Measurements from ENCODE around the gene AK4. TPM values are rescaled to one million over a fixed set of nuclear protein-coding genes. Genes with fewer than 3 reads are reported as not detected.

Gene AK4
- total RNA-seq, 1 experiment from 2014 or later, result 5.5 TPM

DNA sequence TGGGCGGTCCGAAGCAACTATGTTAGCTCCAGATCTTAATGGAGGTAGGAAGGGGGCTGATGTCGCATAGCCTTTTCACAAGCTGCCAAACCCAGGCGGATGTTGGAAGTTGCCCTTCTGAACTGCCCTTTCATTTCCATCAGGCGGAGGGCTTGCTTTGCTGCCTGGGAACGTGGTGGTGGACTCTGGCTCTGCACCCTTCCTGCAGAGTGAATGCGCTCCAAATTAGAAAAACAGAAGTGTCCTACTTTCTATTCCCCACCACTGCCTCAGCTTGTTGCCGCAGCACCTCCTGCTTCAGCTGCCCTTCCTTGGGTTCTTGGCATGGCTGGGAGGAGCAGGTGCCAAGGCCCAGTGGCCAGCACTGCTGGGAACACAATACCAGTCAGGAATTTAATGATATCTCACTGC is 60.6 kb downstream of the AK4 start:
- ChIA-PET POLR2A (ENCODE audit: low non-redundant PET) (no interaction called here), CTCF (interaction anchor here (0.6 to 0.8 kb wide), 2 partner anchors 9 to 146 kb away, joined by 3 read pairs; no protein-coding TSS in a partner anchor)
- intact Hi-C loops (cut with micrococcal nuclease; ENCODE audit: unreplicated experiment), result loop anchor here (10.0 kb wide), 1 partner anchor 384 kb away; no protein-coding TSS in a partner anchor
- no peaks in the 10 kb centered on the region for H3K27me3 ChIP-seq (replicated peaks; ENCODE audit: insufficient read depth, low read depth, low read length, poor library complexity)
- BruUV-seq (replicated peaks), result no TSS peak
- TF ChIP-seq, protein P1, sequence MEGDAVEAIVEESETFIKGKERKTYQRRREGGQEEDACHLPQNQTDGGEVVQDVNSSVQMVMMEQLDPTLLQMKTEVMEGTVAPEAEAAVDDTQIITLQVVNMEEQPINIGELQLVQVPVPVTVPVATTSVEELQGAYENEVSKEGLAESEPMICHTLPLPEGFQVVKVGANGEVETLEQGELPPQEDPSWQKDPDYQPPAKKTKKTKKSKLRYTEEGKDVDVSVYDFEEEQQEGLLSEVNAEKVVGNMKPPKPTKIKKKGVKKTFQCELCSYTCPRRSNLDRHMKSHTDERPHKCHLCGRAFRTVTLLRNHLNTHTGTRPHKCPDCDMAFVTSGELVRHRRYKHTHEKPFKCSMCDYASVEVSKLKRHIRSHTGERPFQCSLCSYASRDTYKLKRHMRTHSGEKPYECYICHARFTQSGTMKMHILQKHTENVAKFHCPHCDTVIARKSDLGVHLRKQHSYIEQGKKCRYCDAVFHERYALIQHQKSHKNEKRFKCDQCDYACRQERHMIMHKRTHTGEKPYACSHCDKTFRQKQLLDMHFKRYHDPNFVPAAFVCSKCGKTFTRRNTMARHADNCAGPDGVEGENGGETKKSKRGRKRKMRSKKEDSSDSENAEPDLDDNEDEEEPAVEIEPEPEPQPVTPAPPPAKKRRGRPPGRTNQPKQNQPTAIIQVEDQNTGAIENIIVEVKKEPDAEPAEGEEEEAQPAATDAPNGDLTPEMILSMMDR (conservative IDR thresholded peaks at IDR 0.05; ENCODE audit: low read depth, low read length), result no peak
- TF ChIP-seq EZH2 (IDR thresholded peaks at IDR 0.05; ENCODE audit: borderline replicate concordance, low read depth, low read length, poor library complexity, severe bottlenecking), result no peak
- DNase-seq (ENCODE audit: low spot score), result no peak
- H3K4me3 ChIP-seq (ENCODE audit: low read depth, low read length, poor library complexity, severe bottlenecking), result no peak overlapping the region
- no peaks in the 10 kb centered on the region for H3K4me1 ChIP-seq (ENCODE audit: insufficient read depth, low read length, poor library complexity, severe bottlenecking)
- no peaks in the 10 kb centered on the region for H3K9me3 ChIP-seq (ENCODE audit: low read depth, low read length, poor library complexity, severe bottlenecking)
- no peaks in the 10 kb centered on the region for H3K36me3 ChIP-seq (ENCODE audit: insufficient read depth, low read length, poor library complexity, severe bottlenecking)
- H3K27ac ChIP-seq (ENCODE audit: low read depth, low read length, poor library complexity, severe bottlenecking), result no peak overlapping the region

GRCh38 chr1:65209005-65209885 is 61.2 kb downstream of the AK4 start:
- CTCF ChIA-PET, result interaction anchor here (0.6 to 0.8 kb wide), 2 partner anchors 9 to 146 kb away, joined by 3 read pairs; no protein-coding TSS in a partner anchor
- DNase-seq (ENCODE audit: low spot score), result peak; percentile 48

DNA sequence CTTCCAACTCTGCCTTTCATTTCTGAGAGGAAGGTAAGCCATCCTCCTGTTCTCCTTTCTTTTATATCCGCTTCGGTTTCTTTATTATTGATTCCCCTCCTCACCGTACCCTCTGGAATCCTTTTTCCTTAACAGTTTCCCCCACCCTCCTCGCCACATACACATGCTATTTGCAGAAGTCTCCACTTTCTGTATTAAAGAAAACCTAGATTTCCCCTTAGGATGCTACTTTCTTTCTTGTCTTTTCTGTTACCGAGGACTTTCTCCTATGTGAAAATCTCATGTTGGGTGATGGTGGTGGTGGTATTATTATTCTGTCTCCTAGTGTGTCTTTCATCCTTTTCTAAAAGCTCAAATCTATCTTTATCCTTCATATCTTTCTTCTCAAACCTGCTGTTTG is 62.3 kb downstream of the AK4 start:
- ChIA-PET POLR2A (ENCODE audit: low non-redundant PET) (no interaction called here), CTCF (no interaction called here)
- Histone ChIP-seq H3K9me3 (ENCODE audit: low read depth, low read length, poor library complexity, severe bottlenecking) (no peaks in the 10 kb centered on the region), H3K4me1 (ENCODE audit: insufficient read depth, low read length, poor library complexity, severe bottlenecking) (no peaks in the 10 kb centered on the region), H3K27ac (ENCODE audit: low read depth, low read length, poor library complexity, severe bottlenecking) (no peak overlapping the region), H3K4me3 (ENCODE audit: low read depth, low read length, poor library complexity, severe bottlenecking) (no peak overlapping the region), H3K27me3 (replicated peaks; ENCODE audit: insufficient read depth, low read depth, low read length, poor library complexity) (no peaks in the 10 kb centered on the region), H3K36me3 (ENCODE audit: insufficient read depth, low read length, poor library complexity, severe bottlenecking) (no peaks in the 10 kb centered on the region)
- intact Hi-C loops (cut with micrococcal nuclease; ENCODE audit: unreplicated experiment), result no loop called here
- no TSS peak for BruUV-seq (replicated peaks)
- no peak for DNase-seq (ENCODE audit: low spot score)
- TF ChIP-seq, protein P1 (conservative IDR thresholded peaks at IDR 0.05; ENCODE audit: low read depth, low read length), result no peak

More at GRCh38 chr1:65209005-65209885, 61.2 kb downstream of the AK4 start:
- no peak overlapping the region for H3K27ac ChIP-seq (ENCODE audit: low read depth, low read length, poor library complexity, severe bottlenecking)
- POLR2A ChIA-PET (ENCODE audit: low non-redundant PET), result no interaction called here
- H3K4me3 ChIP-seq (ENCODE audit: low read depth, low read length, poor library complexity, severe bottlenecking), result no peak overlapping the region
- H3K36me3 ChIP-seq (ENCODE audit: insufficient read depth, low read length, poor library complexity, severe bottlenecking), result no peaks in the 10 kb centered on the region
- intact Hi-C loops (cut with micrococcal nuclease; ENCODE audit: unreplicated experiment), result loop anchor here (1.0 to 10.0 kb wide), 2 partner anchors 149 to 384 kb away; no protein-coding TSS in a partner anchor
- H3K27me3 ChIP-seq (replicated peaks; ENCODE audit: insufficient read depth, low read depth, low read length, poor library complexity), result no peaks in the 10 kb centered on the region
- H3K4me1 ChIP-seq (ENCODE audit: insufficient read depth, low read length, poor library complexity, severe bottlenecking), result no peaks in the 10 kb centered on the region
- no peaks in the 10 kb centered on the region for H3K9me3 ChIP-seq (ENCODE audit: low read depth, low read length, poor library complexity, severe bottlenecking)
- TF ChIP-seq, protein P1 (conservative IDR thresholded peaks at IDR 0.05; ENCODE audit: low read depth, low read length), result peak; percentile 73
- no peak for TF ChIP-seq EZH2 (IDR thresholded peaks at IDR 0.05; ENCODE audit: borderline replicate concordance, low read depth, low read length, poor library complexity, severe bottlenecking)
- BruUV-seq (replicated peaks), result no TSS peak
